Smooth muscle cell (in vitro differentiated cells): Measurements from ENCODE around the gene HIVEP3. TPM values are rescaled to one million over a fixed set of nuclear protein-coding genes. Genes with fewer than 3 reads are reported as not detected.

ENCODE experiments used
- DNase-seq: peaks from one replicate; lab custom pipeline; 2025; ENCODE audit not compliant: unreplicated experiment; lab: John Stamatoyannopoulos, UW
- H2AFZ ChIP-seq: fragments of 200-600 bp; sonication (generic); 2 replicates; pipeline ENCODE4 v1.6.0; 2016; ENCODE audit warnings: antibody characterized with exemption, low read depth, mild to moderate bottlenecking
- H3F3A ChIP-seq: fragments of 200-600 bp; sonication (generic); 2 replicates; pipeline ENCODE4 v1.6.0; 2017; ENCODE audit warnings: antibody characterized with exemption, low read depth
- H3K27ac ChIP-seq: fragments of 200-600 bp; sonication (generic); 2 replicates; pipeline ENCODE4 v1.5.1; 2016; ENCODE audit warnings: low read depth, mild to moderate bottlenecking
- H3K27me3 ChIP-seq: fragments of 200-600 bp; sonication (generic); 2 replicates; pipeline ENCODE4 v1.6.1; 2016; ENCODE audit warnings: low read depth, mild to moderate bottlenecking
- H3K36me3 ChIP-seq: fragments of 200-600 bp; sonication (generic); 2 replicates; pipeline ENCODE4 v1.5.1; 2016; ENCODE audit warnings: low read depth
- H3K4me1 ChIP-seq: fragments of 200-600 bp; sonication (generic); 2 replicates; pipeline ENCODE4 v1.5.1; 2016; ENCODE audit warnings: low read depth
- H3K4me2 ChIP-seq: fragments of 200-600 bp; sonication (generic); 2 replicates; pipeline ENCODE4 v1.6.0; 2016; ENCODE audit warnings: mild to moderate bottlenecking
- H3K4me3 ChIP-seq: fragments of 200-600 bp; sonication (generic); 2 replicates; pipeline ENCODE4 v1.5.1; 2016; ENCODE audit warnings: mild to moderate bottlenecking
- H3K79me2 ChIP-seq: fragments of 200-600 bp; sonication (generic); 2 replicates; pipeline ENCODE4 v1.6.0; 2016; ENCODE audit warnings: low read depth, mild to moderate bottlenecking
- H3K9ac ChIP-seq: fragments of 200-600 bp; sonication (generic); 2 replicates; pipeline ENCODE4 v1.6.0; 2016; ENCODE audit warnings: low read depth
- H3K9me3 ChIP-seq: fragments of 200-600 bp; sonication (generic); replicated peaks from 2 replicates; pipeline ENCODE4 v1.5.1; 2016; ENCODE audit warnings: low read depth
- H4K20me1 ChIP-seq: fragments of 200-600 bp; sonication (generic); 2 replicates; pipeline ENCODE4 v1.6.0; 2016; ENCODE audit warnings: low read depth
- WGBS: methylation state at CpG from one replicate; pipeline ENCODE4 v1.1.7; 2016; ENCODE audit warnings: low lambda C conversion rate; 5-methylcytosine and 5-hydroxymethylcytosine counted together
- polyA plus RNA-seq: library from polyadenylated mRNA; unstranded; fragments of >200 nt; fragmentation: Nextera tagmentation; extraction: Ambion mirVana; gene quantifications from 2 replicates; pipeline ENCODE4 v1.2.1, GENCODE V29; 2016
- total RNA-seq: library from RNA; depleted of rRNA; stranded (reverse); fragments of >200 nt; gene quantifications from 2 replicates; pipeline ENCODE4 v1.2.3, GENCODE V29; 2014
- TF ChIP-seq, protein P1 (sequence below): fragments of 200-600 bp; sonication (generic); IDR thresholded peaks from 2 replicates; pipeline ENCODE4 v1.5.1; 2017; ENCODE audit warnings: borderline replicate concordance, mild to moderate bottlenecking, antibody characterized with exemption; ENCODE audit not compliant: insufficient read depth, poor library complexity, severe bottlenecking

Gene HIVEP3
- total and polyA plus RNA-seq, 2 experiments from 2014 or later = 2.1 to 6.4 TPM

GRCh38 chr1:41592451-41593125, 326.1 kb downstream of the HIVEP3 start:
- Histone ChIP-seq H3K4me3 (no peak overlapping the region), H3K27ac (no peak overlapping the region), H3K4me1 (no peaks in the 10 kb centered on the region), H3K4me2 (no peak overlapping the region), H3K27me3 (no peaks in the 10 kb centered on the region), H3F3A (no peaks in the 10 kb centered on the region), H3K9ac (no peak overlapping the region), H3K79me2 (no peaks in the 10 kb centered on the region), H4K20me1 (no peaks in the 10 kb centered on the region), H3K9me3 (no peaks in the 10 kb centered on the region), H2AFZ (no peak overlapping the region), H3K36me3 (no peaks in the 10 kb centered on the region)
- TF ChIP-seq, protein P1, sequence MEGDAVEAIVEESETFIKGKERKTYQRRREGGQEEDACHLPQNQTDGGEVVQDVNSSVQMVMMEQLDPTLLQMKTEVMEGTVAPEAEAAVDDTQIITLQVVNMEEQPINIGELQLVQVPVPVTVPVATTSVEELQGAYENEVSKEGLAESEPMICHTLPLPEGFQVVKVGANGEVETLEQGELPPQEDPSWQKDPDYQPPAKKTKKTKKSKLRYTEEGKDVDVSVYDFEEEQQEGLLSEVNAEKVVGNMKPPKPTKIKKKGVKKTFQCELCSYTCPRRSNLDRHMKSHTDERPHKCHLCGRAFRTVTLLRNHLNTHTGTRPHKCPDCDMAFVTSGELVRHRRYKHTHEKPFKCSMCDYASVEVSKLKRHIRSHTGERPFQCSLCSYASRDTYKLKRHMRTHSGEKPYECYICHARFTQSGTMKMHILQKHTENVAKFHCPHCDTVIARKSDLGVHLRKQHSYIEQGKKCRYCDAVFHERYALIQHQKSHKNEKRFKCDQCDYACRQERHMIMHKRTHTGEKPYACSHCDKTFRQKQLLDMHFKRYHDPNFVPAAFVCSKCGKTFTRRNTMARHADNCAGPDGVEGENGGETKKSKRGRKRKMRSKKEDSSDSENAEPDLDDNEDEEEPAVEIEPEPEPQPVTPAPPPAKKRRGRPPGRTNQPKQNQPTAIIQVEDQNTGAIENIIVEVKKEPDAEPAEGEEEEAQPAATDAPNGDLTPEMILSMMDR = no peak
- no peak for DNase-seq
- 98% methylated on average over 5 of the region's 5 CpGs for WGBS

- Histone ChIP-seq H4K20me1 (no peaks in the 10 kb centered on the region), H3K4me3 (no peak overlapping the region), H3F3A (no peaks in the 10 kb centered on the region), H3K9me3 (no peaks in the 10 kb centered on the region), H3K79me2 (no peaks in the 10 kb centered on the region), H3K27ac (no peak overlapping the region), H3K4me2 (no peak overlapping the region), H3K27me3 (no peaks in the 10 kb centered on the region), H3K9ac (no peak overlapping the region), H2AFZ (no peak overlapping the region), H3K4me1 (no peaks in the 10 kb centered on the region), H3K36me3 (no peaks in the 10 kb centered on the region)
- TF ChIP-seq, protein P1 = no peak
- 92% methylated on average over 6 of the region's 6 CpGs for WGBS
- DNase-seq = no peak
Measured at GRCh38 chr1:41591891-41592290, 326.8 kb downstream of the HIVEP3 start.

GRCh38 chr1:41590331-41590730, 328.4 kb downstream of the HIVEP3 start:
- H3K4me1 ChIP-seq = no peaks in the 10 kb centered on the region
- H3K36me3 ChIP-seq = no peaks in the 10 kb centered on the region
- no peaks in the 10 kb centered on the region for H3K27me3 ChIP-seq
- TF ChIP-seq, protein P1 = no peak
- H3K9ac ChIP-seq = no peak overlapping the region
- H3K79me2 ChIP-seq = no peaks in the 10 kb centered on the region
- no peak overlapping the region for H3K4me2 ChIP-seq
- no peaks in the 10 kb centered on the region for H3K9me3 ChIP-seq
- H2AFZ ChIP-seq = no peak overlapping the region
- DNase-seq = no peak
- no peaks in the 10 kb centered on the region for H4K20me1 ChIP-seq
- H3F3A ChIP-seq = no peaks in the 10 kb centered on the region
- H3K4me3 ChIP-seq = no peak overlapping the region
- no peak overlapping the region for H3K27ac ChIP-seq

DNA sequence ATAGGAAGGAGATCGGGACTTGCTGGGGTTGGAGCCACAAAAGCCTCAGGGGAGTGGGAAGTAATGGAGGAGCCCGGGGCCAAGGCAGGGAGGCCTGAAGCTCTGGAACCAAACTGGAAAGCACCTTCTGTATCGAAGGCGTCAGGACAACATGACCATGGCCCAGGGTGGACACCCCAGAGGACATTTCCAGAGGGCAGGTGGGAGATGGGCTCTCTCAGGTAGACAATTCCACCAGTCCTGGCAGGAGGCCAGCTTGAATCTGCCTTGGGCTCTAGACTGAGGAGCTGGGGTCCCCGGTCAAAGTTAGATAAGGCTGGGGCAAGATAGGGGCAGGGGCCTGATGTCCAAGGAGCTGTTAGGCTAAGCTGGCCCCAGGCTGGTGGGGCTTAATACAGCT, 329.3 kb downstream of the HIVEP3 start:
- H4K20me1 ChIP-seq = no peaks in the 10 kb centered on the region
- H3K9me3 ChIP-seq = no peaks in the 10 kb centered on the region
- H3K4me2 ChIP-seq = no peak overlapping the region
- TF ChIP-seq, protein P1 = no peak
- no peak overlapping the region for H2AFZ ChIP-seq
- H3K36me3 ChIP-seq = no peaks in the 10 kb centered on the region
- no peaks in the 10 kb centered on the region for H3K79me2 ChIP-seq
- no peaks in the 10 kb centered on the region for H3K4me1 ChIP-seq
- H3K4me3 ChIP-seq = no peak overlapping the region
- no peak overlapping the region for H3K9ac ChIP-seq
- 97% methylated on average over 5 of the region's 5 CpGs for WGBS
- H3F3A ChIP-seq = no peaks in the 10 kb centered on the region
- DNase-seq = no peak
- no peak overlapping the region for H3K27ac ChIP-seq
- no peaks in the 10 kb centered on the region for H3K27me3 ChIP-seq
